Measurements from ENCODE around the gene NPHP4.

Gene NPHP4

GRCh38 chr1:5992026-5992813 is at the start of gene NPHP4:
Gene NPHP4, minus strand, starts transcription at chr1:5992425. Its CDS starts 6,136 bp downstream, at chr1:5986289.
- peak; percentile 97 to 99 for DNase-seq

- DNase-seq = peak in 1 of 2 experiments; percentile 13
Observed at GRCh38 chr1:6041432-6042062, 49.3 kb upstream of the NPHP4 start.

GRCh38 chr1:6040861-6041415 is 48.7 kb upstream of the NPHP4 start:
- DNase-seq = no peak

GRCh38 chr1:6040444-6040843 is 48.2 kb upstream of the NPHP4 start:
- DNase-seq = no peak

GRCh38 chr1:6039031-6039430 is 46.8 kb upstream of the NPHP4 start:
- no peak for DNase-seq

- DNase-seq = no peak
Observed at GRCh38 chr1:6038603-6039002, 46.4 kb upstream of the NPHP4 start.

GRCh38 chr1:6037338-6037762 is 45.1 kb upstream of the NPHP4 start:
- no peak for DNase-seq

- DNase-seq = no peak
Observed at GRCh38 chr1:6035719-6036118, 43.5 kb upstream of the NPHP4 start.

GRCh38 chr1:6035303-6035702 is 43.1 kb upstream of the NPHP4 start:
- DNase-seq = no peak

GRCh38 chr1:6034750-6035096 is 42.5 kb upstream of the NPHP4 start:
- DNase-seq = no peak

GRCh38 chr1:6033986-6034749 is 41.9 kb upstream of the NPHP4 start:
- peak; percentile 45 to 55 for DNase-seq

GRCh38 chr1:6033124-6033523 is 40.9 kb upstream of the NPHP4 start:
- no peak for DNase-seq

- DNase-seq = no peak
Observed at GRCh38 chr1:6030547-6031261, 38.5 kb upstream of the NPHP4 start.

- DNase-seq = no peak
Observed at GRCh38 chr1:6030132-6030531, 37.9 kb upstream of the NPHP4 start.

GRCh38 chr1:6029351-6029750 is 37.1 kb upstream of the NPHP4 start:
- no peak for DNase-seq

GRCh38 chr1:6028042-6028850 is 36.0 kb upstream of the NPHP4 start:
- DNase-seq = no peak

GRCh38 chr1:6027591-6027990 is 35.4 kb upstream of the NPHP4 start:
- no peak for DNase-seq

GRCh38 chr1:6026095-6026809 is 34.0 kb upstream of the NPHP4 start:
- peak; percentile 89 to 94 for DNase-seq

- peak in 1 of 2 experiments; percentile 10 for DNase-seq
Observed at GRCh38 chr1:6025269-6026094, 33.3 kb upstream of the NPHP4 start.

GRCh38 chr1:6024376-6024775 is 32.2 kb upstream of the NPHP4 start:
- DNase-seq = no peak
